ENCODE data around the gene APEX1.
A peak's percentile ranks its signal among the peaks of the same experiment; 100 is the strongest.
"Not testable (repeated sequence)": the region's sequence is repeated elsewhere in the genome, so short reads cannot be mapped to it uniquely, and the experiment has no call there.

APEX1 gene

DNA sequence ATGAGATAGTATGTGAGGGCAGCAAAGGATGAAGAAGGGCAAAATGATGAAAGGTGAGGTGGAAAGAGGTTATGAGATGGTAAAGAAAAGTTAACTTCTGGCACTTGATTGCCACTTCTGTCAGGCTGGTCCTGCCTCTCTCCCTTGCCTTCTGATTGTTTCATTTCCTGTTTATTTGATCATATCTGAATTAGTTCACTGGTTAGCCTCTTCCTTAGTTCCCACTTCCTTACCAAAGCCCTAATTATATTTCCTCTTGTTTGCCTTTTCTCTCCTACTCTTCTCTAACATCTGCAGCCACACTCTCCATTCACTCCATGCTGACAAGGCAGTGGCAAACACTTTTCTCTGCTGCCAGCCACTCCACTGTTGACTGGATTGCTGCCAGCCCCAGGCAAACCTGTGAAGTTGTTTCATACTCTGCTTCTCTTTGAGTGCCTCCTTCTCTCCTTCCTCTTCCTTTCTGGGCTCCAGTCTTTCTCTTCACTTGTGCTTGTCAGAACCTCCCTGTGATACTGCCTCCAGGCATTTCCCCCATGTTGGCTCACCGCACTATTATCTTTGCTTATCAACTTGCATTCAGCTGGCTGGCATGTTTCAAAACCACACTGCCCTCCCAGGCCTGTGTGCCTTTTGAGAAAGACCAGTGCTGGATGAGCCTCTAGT lies 22.3 kb downstream of the APEX1 start:
- no peak for DNase-seq

GRCh38 chr14:20478894-20479293 lies 23.9 kb downstream of the APEX1 start:
- no peak for DNase-seq

- no peak for DNase-seq
Observed at GRCh38 chr14:20482382-20482781, 27.4 kb downstream of the APEX1 start.

- no peak for DNase-seq
Observed at GRCh38 chr14:20485900-20486299, 30.9 kb downstream of the APEX1 start.

DNA sequence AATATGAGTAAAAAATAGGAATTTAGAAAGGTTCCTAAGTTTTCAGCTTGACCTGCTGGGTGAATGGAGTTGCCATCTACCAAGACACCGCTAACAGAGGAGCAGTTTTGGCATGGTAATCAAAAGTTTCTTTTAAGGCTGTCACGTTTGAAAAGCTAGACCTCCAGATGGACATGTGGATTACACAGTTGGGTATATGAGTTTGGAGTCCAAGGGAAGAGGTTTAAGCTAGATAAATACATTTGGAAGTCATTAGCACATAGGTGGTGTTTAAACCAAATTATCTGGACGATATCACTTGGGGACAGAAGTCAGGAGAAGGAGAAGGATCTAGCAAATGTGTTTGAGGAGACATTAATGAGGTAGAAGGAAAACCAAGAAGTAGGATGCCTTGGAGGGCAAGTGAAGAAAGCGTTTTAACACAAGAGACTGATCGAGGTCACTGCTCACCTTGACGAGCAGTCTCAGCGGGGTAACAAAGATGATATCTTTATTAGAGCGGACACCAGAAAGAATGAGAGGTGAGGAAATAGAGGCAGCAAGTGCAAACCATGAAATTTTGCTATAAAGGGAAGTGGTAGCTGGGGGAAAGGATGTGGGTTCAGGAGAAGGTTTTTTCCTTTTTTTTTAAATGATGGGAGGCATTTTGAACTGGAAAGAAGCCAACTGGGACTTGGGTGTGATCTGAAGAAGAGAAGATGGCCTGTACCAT lies 31.8 kb downstream of the APEX1 start:
- no peak for DNase-seq

DNA sequence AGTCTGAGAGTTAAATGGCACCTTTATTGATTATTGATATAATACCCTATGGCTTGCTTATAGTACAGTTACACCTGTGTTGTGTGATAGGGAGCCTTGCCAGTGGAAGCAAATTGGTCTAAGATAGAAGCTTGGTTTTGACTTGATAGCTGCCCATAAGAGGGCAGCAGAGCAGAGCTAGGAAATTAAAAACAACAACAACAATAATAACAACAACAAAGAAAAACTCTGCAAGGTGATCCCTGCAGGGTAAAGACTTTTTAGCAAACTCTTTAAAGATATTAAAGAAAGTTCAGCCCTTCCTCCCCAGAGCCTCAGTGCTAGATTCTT lies 32.3 kb downstream of the APEX1 start:
- DNase-seq = no peak

- DNase-seq = no peak
Observed at GRCh38 chr14:20489093-20489994, 34.3 kb downstream of the APEX1 start.

GRCh38 chr14:20490563-20490962 lies 35.5 kb downstream of the APEX1 start:
- DNase-seq = no peak

DNA sequence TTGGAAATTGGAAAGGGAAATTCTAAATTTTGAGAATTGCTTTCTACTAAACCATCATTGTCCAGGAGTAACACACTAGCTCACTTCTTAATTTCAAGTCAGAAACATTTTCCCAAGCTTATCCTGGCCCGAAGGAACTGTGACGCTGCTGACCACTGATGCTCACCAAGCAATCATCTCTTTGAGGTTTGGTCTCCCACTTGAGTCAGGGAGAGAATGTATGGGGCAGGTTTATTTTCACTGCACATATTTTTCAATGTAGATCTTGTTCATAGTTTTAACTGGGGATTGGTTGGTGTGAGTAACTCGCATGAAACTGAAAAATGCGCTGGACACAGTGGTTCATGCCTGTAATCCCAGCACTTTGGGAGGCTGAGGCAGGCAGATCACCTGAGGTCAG lies 37.5 kb downstream of the APEX1 start:
- DNase-seq = no peak

DNA sequence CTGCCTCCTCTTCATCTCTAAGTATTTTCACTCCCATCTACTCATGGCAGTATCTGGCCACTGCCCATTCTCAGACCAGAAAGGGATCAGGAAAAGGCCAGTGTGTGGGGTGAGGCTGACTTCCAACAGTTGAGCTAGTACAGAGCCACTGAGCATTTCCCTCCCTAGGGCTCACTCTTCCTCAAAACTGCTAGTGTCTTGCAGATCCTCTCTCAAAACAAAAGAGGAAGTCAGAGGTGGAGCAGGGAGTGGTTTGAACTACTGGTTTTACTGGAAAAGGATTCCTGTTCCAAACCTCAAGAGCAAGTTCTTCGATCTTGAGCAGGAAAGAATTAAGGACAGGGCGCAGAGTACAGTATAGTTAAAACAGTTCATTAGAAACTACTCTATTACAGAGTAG lies 38.6 kb downstream of the APEX1 start:
- DNase-seq = no peak

DNA sequence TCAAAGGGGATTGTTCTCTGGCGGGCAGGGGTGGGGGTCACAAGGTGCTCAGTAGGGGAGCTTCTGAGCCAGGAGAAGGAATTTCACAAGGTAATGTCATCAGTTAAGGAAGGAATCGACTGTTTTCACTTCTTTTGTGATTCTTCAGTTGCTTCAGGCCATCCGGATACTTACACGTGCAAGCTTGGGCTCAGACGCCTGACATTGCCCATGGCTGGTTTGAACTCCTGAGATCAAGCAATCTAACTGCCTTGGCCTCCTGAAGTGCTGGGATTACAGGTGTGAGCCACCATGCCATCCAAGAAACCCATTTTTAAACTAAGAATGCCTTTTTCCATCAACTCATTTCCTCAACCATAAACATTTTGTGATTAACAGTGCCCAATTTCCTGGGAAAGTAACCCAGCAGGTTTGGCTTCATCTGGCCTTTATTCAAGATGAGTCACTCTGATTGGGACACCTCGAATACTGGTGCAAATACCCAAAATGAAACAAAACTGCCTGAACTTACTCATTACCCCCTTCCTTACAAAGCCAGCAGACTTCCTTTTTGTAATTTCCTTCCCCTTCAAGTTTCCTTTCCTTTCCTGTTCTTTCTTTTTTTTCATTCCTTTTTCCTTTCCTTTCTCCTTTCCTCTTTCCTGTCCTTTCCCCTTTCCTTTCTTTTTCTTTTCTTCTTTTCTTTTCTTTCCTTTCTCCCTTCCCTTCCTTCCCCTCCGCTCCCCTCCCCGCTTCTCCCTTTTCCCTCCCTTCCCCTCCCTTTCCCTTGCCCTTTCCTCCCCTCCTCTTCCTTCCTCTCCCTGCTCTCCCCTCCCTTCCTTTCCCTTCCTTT lies 40.1 kb downstream of the APEX1 start:
- DNase-seq = no peak

DNA sequence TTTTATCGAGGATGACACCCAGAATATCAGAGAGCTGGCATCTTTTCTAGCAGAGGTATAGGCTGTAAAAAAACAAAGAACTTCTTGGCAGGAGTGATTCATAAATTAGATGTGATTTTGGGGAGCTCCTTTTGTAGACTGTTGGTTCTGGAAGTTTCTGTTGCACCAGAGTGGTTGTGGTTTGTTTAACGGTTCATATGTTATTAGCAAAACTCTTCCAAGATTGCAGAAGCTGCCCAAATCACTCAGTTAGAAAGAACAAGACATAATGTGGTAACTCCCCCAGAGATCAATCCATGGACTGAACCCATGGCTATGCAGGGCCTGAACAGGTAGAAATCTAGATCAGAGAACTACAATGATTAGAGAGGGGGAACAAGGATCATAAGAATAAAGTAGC lies 43.6 kb downstream of the APEX1 start:
- no peak for DNase-seq

GRCh38 chr14:20499108-20499507 lies 44.1 kb downstream of the APEX1 start:
- DNase-seq = peak; percentile 71

DNA sequence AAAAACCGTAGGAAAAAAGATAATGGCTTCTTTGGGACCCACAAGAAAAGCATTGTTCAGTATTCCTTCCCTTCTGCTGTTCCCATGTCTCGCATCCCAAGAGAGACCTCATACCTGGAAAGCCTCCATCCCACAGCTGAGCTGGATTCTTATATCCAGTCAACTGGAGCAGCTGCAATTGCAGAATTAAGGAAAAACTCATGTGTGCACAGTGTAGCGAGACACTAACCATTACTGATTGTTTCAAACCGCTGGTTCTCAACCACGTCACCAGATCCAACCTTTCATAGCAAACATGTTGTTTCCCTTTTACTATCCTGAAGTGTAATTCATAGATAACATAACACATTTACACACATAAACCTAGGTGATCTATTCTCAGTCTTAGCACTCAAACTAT lies 44.9 kb downstream of the APEX1 start:
- DNase-seq = no peak

- no peak for DNase-seq
Observed at GRCh38 chr14:20501346-20501745, 46.3 kb downstream of the APEX1 start.

- DNase-seq = no peak
Observed at GRCh38 chr14:20503898-20504297, 48.9 kb downstream of the APEX1 start.

DNA sequence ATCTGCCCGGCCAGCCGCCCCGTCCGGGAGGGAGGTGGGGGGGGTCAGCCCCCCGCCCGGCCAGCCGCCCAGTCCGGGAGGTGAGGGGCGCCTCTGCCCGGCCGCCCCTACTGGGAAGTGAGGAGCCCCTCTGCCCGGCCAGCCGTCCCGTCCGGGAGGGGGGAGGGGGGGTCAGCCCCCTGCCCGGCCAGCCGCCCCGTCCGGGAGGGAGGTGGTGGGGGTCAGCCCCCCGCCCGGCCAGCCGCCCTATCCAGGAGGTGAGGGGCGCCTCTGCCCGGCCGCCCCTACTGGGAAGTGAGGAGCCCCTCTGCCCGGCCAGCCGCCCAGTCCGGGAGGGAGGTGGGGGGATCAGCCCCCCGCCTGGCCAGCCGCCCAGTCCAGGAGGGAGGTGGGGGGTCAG lies 51.2 kb downstream of the APEX1 start:
- not testable (repeated sequence) for DNase-seq

DNA sequence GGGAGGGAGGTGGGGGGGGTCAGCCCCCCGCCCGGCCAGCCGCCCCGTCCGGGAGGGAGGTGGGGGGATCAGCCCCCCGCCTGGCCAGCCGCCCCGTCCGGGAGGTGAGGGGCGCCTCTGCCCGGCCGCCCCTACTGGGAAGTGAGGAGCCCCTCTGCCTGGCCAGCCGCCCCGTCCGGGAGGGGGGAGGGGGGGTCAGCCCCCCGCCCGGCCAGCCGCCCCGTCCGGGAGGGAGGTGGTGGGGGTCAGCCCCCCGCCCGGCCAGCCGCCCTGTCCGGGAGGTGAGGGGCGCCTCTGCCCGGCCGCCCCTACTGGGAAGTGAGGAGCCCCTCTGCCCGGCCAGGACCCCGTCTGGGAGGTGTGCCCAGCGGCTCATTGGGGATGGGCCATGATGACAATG lies 51.7 kb downstream of the APEX1 start:
- DNase-seq = not testable (repeated sequence)
